WTC11 (cell line): ENCODE measurements around the gene SRSF11. TPM values are rescaled to one million over a fixed set of nuclear protein-coding genes. Genes with fewer than 3 reads are reported as not detected.
A peak's percentile ranks its signal among the peaks of the same experiment; 100 is the strongest.

Experiments used
- ATAC-seq: fragments of 200-7000 bp; cut with Tn5 transposase; 2 replicates; pipeline ENCODE4 v1.10.0; 2021; ENCODE audit warnings: mild to moderate bottlenecking, moderate library complexity
- Bru-seq: library from RNA; stranded (reverse); fragments of 400-500 nt; gene quantifications from one replicate; lab custom pipeline; 2021; lab: Mats Ljungman, UMichigan
- CTCF ChIA-PET: fragments of 300-600 bp; sonication (Branson Sonifier 250); formaldehyde crosslinking; loops from one replicate; lab custom pipeline; 2021; ENCODE audit warnings: antibody characterized with exemption; lab: Charles Lee
- POLR2A ChIA-PET: fragments of 350-600 bp; sonication (Branson Sonifier 250); formaldehyde crosslinking; loops from one replicate; lab custom pipeline; 2021; ENCODE audit warnings: antibody characterized with exemption; lab: Charles Lee
- DNase-seq: peaks from one replicate; pipeline ENCODE4 v3.0.0; 2021; ENCODE audit warnings: low spot score
- H3K27ac Mint-ChIP-seq: 2 replicates; pipeline ENCODE4 v1.8.0; 2021; ENCODE audit warnings: mixed read lengths
- H3K27me3 Mint-ChIP-seq: 2 replicates; pipeline ENCODE4 v1.8.0; 2021; ENCODE audit warnings: low read depth, mild to moderate bottlenecking, moderate library complexity, mixed read lengths
- H3K36me3 Mint-ChIP-seq: 2 replicates; pipeline ENCODE4 v1.8.0; 2021; ENCODE audit warnings: mixed read lengths
- H3K4me1 Mint-ChIP-seq: 2 replicates; pipeline ENCODE4 v1.8.0; 2022; ENCODE audit warnings: mixed read lengths
- H3K4me3 Mint-ChIP-seq: 2 replicates; pipeline ENCODE4 v1.8.0; 2021; ENCODE audit warnings: mild to moderate bottlenecking, moderate library complexity, mixed read lengths
- H3K9me3 Mint-ChIP-seq: 2 replicates; pipeline ENCODE4 v1.8.0; 2021; ENCODE audit warnings: mixed read lengths
- CREM ChIP-seq: sonication (generic); formaldehyde crosslinking; IDR thresholded peaks from 2 replicates; pipeline ENCODE4 v1.8.1; 2022; ENCODE audit warnings: mild to moderate bottlenecking, missing genetic modification reagents, moderate library complexity
- FOXJ3 ChIP-seq: sonication (generic); formaldehyde crosslinking; IDR thresholded peaks from 2 replicates; pipeline ENCODE4 v1.9.0; 2021; ENCODE audit warnings: missing genetic modification reagents, mild to moderate bottlenecking, borderline replicate concordance
- GABPB1 ChIP-seq: sonication (generic); formaldehyde crosslinking; IDR thresholded peaks from 2 replicates; pipeline ENCODE4 v1.8.1; 2023; ENCODE audit warnings: mild to moderate bottlenecking, missing genetic modification reagents
- GRHL2 ChIP-seq: fragments of 250-450 bp; sonication (Bioruptor Pico); IDR thresholded peaks from 2 replicates; pipeline ENCODE4 v1.8.0; 2022; ENCODE audit warnings: mild to moderate bottlenecking, moderate library complexity; ENCODE audit not compliant: insufficient replicate concordance, severe bottlenecking
- KAT7 ChIP-seq: sonication (generic); formaldehyde crosslinking; IDR thresholded peaks from 2 replicates; pipeline ENCODE4 v1.8.1; 2023; ENCODE audit warnings: missing genetic modification reagents, mild to moderate bottlenecking, borderline replicate concordance
- NFE2L1 ChIP-seq: sonication (generic); formaldehyde crosslinking; IDR thresholded peaks from 2 replicates; pipeline ENCODE4 v1.8.1; 2023; ENCODE audit warnings: missing genetic modification reagents
- NR3C1 ChIP-seq: sonication (generic); formaldehyde crosslinking; conservative IDR thresholded peaks from 2 replicates; pipeline ENCODE4 v1.8.1; 2023; ENCODE audit warnings: low read depth, mild to moderate bottlenecking, missing genetic modification reagents
- ZNF219 ChIP-seq: sonication (generic); formaldehyde crosslinking; IDR thresholded peaks from 2 replicates; pipeline ENCODE4 v1.8.0; 2023; ENCODE audit warnings: missing genetic modification reagents, mild to moderate bottlenecking, borderline replicate concordance
- ZNF263 ChIP-seq: sonication (generic); formaldehyde crosslinking; IDR thresholded peaks from 2 replicates; pipeline ENCODE4 v1.8.1; 2022; ENCODE audit warnings: low read depth, mild to moderate bottlenecking, moderate library complexity, missing genetic modification reagents
- ZNF671 ChIP-seq: fragments of 250-450 bp; sonication (Bioruptor Pico); IDR thresholded peaks from 2 replicates; pipeline ENCODE4 v1.8.0; 2021; ENCODE audit warnings: mild to moderate bottlenecking
- long read RNA-seq, 3 experiments: library from RNA in 1 of 3; library from capped mRNA in 1 of 3; library from polyadenylated mRNA in 1 of 3; unstranded in 2 of 3; stranded (forward) in 1 of 3; transcript quantifications; one replicate each; pipeline ENCODE4 v2.0.0, GENCODE V29; 2021
- total RNA-seq: library from RNA; stranded (reverse); gene quantifications from 3 replicates; pipeline ENCODE4 v1.2.3, GENCODE V29; 2021
- TF ChIP-seq, protein P1 (sequence below): sonication (generic); formaldehyde crosslinking; IDR thresholded peaks from 2 replicates; pipeline ENCODE4 v1.8.0; 2023; ENCODE audit warnings: missing genetic modification reagents, mild to moderate bottlenecking, borderline replicate concordance
- TF ChIP-seq, protein P2 (sequence below): sonication (generic); formaldehyde crosslinking; IDR thresholded peaks from 2 replicates; pipeline ENCODE4 v1.8.1; 2022; ENCODE audit warnings: mild to moderate bottlenecking, missing genetic modification reagents, moderate library complexity, borderline replicate concordance
- TF ChIP-seq, protein P3 (sequence below): sonication (generic); formaldehyde crosslinking; IDR thresholded peaks from 2 replicates; pipeline ENCODE4 v1.8.1; 2023; ENCODE audit warnings: mild to moderate bottlenecking, moderate library complexity, missing genetic modification reagents
- TF ChIP-seq, protein P4 (sequence below): sonication (generic); formaldehyde crosslinking; IDR thresholded peaks from 2 replicates; pipeline ENCODE4 v1.8.0; 2023; ENCODE audit warnings: mild to moderate bottlenecking, missing genetic modification reagents
- TF ChIP-seq, protein P5 (sequence below): sonication (generic); formaldehyde crosslinking; conservative IDR thresholded peaks from 2 replicates; pipeline ENCODE4 v1.8.1; 2022; ENCODE audit warnings: mild to moderate bottlenecking, missing genetic modification reagents
- TF ChIP-seq, protein P6 (sequence below): sonication (generic); formaldehyde crosslinking; IDR thresholded peaks from 2 replicates; pipeline ENCODE4 v1.8.1; 2022; ENCODE audit warnings: mild to moderate bottlenecking, moderate library complexity, missing genetic modification reagents
- TF ChIP-seq, protein P7 (sequence below): sonication (generic); formaldehyde crosslinking; IDR thresholded peaks from 2 replicates; pipeline ENCODE4 v1.8.0; 2023; ENCODE audit warnings: missing genetic modification reagents

SRSF11 gene, protein sequence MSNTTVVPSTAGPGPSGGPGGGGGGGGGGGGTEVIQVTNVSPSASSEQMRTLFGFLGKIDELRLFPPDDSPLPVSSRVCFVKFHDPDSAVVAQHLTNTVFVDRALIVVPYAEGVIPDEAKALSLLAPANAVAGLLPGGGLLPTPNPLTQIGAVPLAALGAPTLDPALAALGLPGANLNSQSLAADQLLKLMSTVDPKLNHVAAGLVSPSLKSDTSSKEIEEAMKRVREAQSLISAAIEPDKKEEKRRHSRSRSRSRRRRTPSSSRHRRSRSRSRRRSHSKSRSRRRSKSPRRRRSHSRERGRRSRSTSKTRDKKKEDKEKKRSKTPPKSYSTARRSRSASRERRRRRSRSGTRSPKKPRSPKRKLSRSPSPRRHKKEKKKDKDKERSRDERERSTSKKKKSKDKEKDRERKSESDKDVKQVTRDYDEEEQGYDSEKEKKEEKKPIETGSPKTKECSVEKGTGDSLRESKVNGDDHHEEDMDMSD
- total RNA-seq (170 to 193 TPM (median 171 TPM) in 3 replicates), Bru-seq, nascent RNA (percentile 98 among the genes with signal in this experiment)
- long read RNA-seq, experiment 1, full-length matches to known transcripts = 98 of 814 reads
- long read RNA-seq, experiment 1, partial matches to known transcripts = 443 of 814 reads
- long read RNA-seq, experiment 1, other reads (novel, unspliced or antisense) = 273 of 814 reads
- long read RNA-seq, experiment 2, full-length matches to known transcripts = 38 of 165 reads
- long read RNA-seq, experiment 2, partial matches to known transcripts = 93 of 165 reads
- long read RNA-seq, experiment 2, other reads (novel, unspliced or antisense) = 34 of 165 reads
- long read RNA-seq, experiment 3, transcript SRSF11-203 (13 exons, 2,385 nt) = minor isoform, 9 of 184 reads
- long read RNA-seq, experiment 3, transcript SRSF11-202 (13 exons, 3,784 nt) = major isoform, 11 of 184 reads
- long read RNA-seq, experiment 3, partial matches to known transcripts = 112 of 184 reads
- long read RNA-seq, experiment 3, other reads (novel, unspliced or antisense) = 49 of 184 reads

DNA sequence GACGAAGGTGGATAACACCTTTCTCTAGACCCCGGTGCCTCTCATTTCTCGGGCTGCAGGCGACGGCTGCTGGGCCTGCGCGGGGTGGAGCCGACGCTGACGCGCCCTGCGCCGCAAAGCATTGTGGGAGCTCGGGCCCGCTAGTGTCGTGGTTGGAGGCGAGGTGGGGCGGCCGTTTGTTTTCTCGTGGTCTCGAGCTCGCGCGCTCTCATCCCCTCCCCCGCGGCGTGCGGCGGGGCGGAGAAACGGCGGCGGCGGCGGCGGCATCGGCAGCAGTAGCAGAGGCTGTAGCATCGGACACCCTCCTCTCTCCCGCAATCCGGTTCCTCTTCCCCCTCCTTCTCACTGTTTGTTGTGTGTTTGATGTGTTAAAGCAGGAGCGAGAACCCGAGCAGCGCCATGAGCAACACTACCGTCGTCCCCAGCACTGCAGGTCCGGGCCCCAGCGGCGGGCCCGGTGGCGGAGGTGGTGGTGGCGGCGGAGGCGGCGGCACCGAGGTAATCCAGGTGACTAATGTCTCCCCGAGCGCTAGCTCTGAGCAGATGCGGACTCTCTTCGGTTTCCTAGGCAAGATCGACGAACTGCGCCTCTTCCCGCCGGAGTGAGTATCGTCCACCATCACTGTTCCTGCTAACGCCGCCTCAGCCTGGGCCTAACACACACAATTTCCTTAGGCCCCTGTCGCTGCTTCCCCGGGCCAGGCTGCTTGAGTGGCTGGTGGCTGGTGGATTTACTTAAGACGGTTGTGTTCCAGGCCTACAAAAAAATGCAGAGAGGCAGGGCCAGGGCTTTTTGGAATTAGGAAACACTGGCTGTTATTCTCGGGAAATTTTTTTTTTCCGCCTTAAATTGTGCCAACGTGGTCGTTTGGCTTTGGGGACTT lies at the start of gene SRSF11:
Gene SRSF11 (plus strand): TSS at position 143 of the 884 bp plus-strand sequence. CDS start 257 bp downstream, at position 400.
- ChIA-PET CTCF (interaction anchor here (1.0 to 1.1 kb wide), 2 partner anchors 80 to 88 kb away, joined by 3 to 4 read pairs; no protein-coding TSS in a partner anchor), POLR2A (interaction anchor here (0.6 to 2.0 kb wide), 7 partner anchors 11 to 1006 kb away, joined by 3 to 20 read pairs (median 4); partner anchors contain the start of genes CTH and LRRC40)
- H3K9me3 Mint-ChIP-seq = no peaks in the 10 kb centered on the region
- ATAC-seq (peak; percentile 93), DNase-seq (peak; percentile 96)
- peaks cover 30% of the 10 kb centered on the region for H3K36me3 Mint-ChIP-seq
- H3K27ac Mint-ChIP-seq = peak within 1 kb of the TSS; percentile 87
- H3K27me3 Mint-ChIP-seq = no peaks in the 10 kb centered on the region
- peak within 1 kb of the TSS; percentile 88 for H3K4me3 Mint-ChIP-seq
- H3K4me1 Mint-ChIP-seq = peaks cover 33% of the 10 kb centered on the region
- TF ChIP-seq ZNF219 (CRISPR knock-in tag) (0 out of 2 replicates have a peak, but pooled peaks have one; percentile 59), FOXJ3 (CRISPR knock-in tag) (no peak), GRHL2 (CRISPR knock-in tag) (no peak), NR3C1 (no peak), CREM (CRISPR knock-in tag) (no peak), KAT7 (CRISPR knock-in tag) (0 out of 2 replicates have a peak, but pooled peaks have one; percentile 74), NFE2L1 (CRISPR knock-in tag) (peak; percentile 90), ZNF671 (CRISPR knock-in tag) (peak; percentile 28; the same call in 1 of the 2 replicates), GABPB1 (CRISPR knock-in tag) (0 out of 2 replicates have a peak, but pooled peaks have one; percentile 33), ZNF263 (CRISPR knock-in tag) (no peak)
- TF ChIP-seq, protein P1, sequence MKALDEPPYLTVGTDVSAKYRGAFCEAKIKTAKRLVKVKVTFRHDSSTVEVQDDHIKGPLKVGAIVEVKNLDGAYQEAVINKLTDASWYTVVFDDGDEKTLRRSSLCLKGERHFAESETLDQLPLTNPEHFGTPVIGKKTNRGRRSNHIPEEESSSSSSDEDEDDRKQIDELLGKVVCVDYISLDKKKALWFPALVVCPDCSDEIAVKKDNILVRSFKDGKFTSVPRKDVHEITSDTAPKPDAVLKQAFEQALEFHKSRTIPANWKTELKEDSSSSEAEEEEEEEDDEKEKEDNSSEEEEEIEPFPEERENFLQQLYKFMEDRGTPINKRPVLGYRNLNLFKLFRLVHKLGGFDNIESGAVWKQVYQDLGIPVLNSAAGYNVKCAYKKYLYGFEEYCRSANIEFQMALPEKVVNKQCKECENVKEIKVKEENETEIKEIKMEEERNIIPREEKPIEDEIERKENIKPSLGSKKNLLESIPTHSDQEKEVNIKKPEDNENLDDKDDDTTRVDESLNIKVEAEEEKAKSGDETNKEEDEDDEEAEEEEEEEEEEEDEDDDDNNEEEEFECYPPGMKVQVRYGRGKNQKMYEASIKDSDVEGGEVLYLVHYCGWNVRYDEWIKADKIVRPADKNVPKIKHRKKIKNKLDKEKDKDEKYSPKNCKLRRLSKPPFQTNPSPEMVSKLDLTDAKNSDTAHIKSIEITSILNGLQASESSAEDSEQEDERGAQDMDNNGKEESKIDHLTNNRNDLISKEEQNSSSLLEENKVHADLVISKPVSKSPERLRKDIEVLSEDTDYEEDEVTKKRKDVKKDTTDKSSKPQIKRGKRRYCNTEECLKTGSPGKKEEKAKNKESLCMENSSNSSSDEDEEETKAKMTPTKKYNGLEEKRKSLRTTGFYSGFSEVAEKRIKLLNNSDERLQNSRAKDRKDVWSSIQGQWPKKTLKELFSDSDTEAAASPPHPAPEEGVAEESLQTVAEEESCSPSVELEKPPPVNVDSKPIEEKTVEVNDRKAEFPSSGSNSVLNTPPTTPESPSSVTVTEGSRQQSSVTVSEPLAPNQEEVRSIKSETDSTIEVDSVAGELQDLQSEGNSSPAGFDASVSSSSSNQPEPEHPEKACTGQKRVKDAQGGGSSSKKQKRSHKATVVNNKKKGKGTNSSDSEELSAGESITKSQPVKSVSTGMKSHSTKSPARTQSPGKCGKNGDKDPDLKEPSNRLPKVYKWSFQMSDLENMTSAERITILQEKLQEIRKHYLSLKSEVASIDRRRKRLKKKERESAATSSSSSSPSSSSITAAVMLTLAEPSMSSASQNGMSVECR (CRISPR knock-in tag) = peak; percentile 64; the same call in 1 of the 2 replicates
- TF ChIP-seq, protein P2, sequence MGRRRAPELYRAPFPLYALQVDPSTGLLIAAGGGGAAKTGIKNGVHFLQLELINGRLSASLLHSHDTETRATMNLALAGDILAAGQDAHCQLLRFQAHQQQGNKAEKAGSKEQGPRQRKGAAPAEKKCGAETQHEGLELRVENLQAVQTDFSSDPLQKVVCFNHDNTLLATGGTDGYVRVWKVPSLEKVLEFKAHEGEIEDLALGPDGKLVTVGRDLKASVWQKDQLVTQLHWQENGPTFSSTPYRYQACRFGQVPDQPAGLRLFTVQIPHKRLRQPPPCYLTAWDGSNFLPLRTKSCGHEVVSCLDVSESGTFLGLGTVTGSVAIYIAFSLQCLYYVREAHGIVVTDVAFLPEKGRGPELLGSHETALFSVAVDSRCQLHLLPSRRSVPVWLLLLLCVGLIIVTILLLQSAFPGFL (CRISPR knock-in tag) = no peak
- TF ChIP-seq, protein P3, sequence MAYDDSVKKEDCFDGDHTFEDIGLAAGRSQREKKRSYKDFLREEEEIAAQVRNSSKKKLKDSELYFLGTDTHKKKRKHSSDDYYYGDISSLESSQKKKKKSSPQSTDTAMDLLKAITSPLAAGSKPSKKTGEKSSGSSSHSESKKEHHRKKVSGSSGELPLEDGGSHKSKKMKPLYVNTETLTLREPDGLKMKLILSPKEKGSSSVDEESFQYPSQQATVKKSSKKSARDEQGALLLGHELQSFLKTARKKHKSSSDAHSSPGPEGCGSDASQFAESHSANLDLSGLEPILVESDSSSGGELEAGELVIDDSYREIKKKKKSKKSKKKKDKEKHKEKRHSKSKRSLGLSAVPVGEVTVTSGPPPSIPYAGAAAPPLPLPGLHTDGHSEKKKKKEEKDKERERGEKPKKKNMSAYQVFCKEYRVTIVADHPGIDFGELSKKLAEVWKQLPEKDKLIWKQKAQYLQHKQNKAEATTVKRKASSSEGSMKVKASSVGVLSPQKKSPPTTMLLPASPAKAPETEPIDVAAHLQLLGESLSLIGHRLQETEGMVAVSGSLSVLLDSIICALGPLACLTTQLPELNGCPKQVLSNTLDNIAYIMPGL (CRISPR knock-in tag) = peak; percentile 93
- TF ChIP-seq, protein P4, sequence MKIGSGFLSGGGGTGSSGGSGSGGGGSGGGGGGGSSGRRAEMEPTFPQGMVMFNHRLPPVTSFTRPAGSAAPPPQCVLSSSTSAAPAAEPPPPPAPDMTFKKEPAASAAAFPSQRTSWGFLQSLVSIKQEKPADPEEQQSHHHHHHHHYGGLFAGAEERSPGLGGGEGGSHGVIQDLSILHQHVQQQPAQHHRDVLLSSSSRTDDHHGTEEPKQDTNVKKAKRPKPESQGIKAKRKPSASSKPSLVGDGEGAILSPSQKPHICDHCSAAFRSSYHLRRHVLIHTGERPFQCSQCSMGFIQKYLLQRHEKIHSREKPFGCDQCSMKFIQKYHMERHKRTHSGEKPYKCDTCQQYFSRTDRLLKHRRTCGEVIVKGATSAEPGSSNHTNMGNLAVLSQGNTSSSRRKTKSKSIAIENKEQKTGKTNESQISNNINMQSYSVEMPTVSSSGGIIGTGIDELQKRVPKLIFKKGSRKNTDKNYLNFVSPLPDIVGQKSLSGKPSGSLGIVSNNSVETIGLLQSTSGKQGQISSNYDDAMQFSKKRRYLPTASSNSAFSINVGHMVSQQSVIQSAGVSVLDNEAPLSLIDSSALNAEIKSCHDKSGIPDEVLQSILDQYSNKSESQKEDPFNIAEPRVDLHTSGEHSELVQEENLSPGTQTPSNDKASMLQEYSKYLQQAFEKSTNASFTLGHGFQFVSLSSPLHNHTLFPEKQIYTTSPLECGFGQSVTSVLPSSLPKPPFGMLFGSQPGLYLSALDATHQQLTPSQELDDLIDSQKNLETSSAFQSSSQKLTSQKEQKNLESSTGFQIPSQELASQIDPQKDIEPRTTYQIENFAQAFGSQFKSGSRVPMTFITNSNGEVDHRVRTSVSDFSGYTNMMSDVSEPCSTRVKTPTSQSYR = peak; percentile 50; the same call in 1 of the 2 replicates
- TF ChIP-seq, protein P5, sequence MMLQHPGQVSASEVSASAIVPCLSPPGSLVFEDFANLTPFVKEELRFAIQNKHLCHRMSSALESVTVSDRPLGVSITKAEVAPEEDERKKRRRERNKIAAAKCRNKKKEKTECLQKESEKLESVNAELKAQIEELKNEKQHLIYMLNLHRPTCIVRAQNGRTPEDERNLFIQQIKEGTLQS (CRISPR knock-in tag) = no peak
- TF ChIP-seq, protein P6, sequence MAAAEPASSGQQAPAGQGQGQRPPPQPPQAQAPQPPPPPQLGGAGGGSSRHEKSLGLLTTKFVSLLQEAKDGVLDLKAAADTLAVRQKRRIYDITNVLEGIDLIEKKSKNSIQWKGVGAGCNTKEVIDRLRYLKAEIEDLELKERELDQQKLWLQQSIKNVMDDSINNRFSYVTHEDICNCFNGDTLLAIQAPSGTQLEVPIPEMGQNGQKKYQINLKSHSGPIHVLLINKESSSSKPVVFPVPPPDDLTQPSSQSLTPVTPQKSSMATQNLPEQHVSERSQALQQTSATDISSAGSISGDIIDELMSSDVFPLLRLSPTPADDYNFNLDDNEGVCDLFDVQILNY = peak; percentile 79; the same call in 1 of the 2 replicates
- TF ChIP-seq, protein P7, sequence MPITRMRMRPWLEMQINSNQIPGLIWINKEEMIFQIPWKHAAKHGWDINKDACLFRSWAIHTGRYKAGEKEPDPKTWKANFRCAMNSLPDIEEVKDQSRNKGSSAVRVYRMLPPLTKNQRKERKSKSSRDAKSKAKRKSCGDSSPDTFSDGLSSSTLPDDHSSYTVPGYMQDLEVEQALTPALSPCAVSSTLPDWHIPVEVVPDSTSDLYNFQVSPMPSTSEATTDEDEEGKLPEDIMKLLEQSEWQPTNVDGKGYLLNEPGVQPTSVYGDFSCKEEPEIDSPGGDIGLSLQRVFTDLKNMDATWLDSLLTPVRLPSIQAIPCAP (CRISPR knock-in tag) = no peak
